ENCODE data around the gene DDRGK1.

DNA sequence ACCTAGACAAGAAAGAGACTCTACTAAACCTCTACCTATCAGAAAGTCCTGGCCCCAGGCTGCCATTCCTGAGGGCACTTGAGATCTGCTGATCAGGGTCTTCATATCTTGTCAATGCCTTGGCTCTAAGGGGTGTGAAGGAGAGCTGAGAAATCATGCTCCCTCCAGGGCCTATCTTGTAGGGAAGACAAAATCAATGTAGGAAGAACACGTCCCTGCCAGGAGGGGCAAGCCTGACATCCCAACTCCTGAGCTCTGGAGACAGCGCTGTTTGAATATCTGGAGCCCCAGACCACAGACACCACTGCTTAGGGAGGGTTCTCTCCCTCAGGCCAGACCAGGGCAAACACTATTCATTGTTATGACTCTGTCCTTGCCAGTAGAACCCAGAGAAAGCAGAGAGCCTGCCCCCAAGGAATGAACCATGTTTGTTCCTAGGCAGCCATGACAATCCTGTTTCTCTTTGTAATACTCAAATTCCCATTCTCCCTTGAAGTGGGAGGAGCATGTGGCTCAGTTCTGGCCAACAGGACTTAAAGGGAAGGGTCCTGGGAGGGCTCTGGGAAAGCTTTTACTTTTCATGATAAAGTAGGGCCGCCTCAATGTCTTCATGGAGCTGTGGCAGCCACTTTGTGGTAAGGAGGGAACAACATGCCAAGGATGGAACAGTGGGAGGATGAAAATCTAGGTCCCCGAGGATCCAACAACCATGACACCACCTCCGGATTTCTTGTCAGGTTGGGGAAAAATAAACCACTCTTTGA, 43.0 kb downstream of the DDRGK1 start:
- TF ChIP-seq RAD21 (IDR thresholded peaks at IDR 0.05; ENCODE audit: low read length) = no peak
- no peak for TF ChIP-seq POLR2A (IDR thresholded peaks at IDR 0.05; ENCODE audit: low read depth, low read length)
- no peak for TF ChIP-seq RCOR1 (IDR thresholded peaks at IDR 0.05; ENCODE audit: insufficient replicate concordance, low read length)
- TF ChIP-seq, protein P1, sequence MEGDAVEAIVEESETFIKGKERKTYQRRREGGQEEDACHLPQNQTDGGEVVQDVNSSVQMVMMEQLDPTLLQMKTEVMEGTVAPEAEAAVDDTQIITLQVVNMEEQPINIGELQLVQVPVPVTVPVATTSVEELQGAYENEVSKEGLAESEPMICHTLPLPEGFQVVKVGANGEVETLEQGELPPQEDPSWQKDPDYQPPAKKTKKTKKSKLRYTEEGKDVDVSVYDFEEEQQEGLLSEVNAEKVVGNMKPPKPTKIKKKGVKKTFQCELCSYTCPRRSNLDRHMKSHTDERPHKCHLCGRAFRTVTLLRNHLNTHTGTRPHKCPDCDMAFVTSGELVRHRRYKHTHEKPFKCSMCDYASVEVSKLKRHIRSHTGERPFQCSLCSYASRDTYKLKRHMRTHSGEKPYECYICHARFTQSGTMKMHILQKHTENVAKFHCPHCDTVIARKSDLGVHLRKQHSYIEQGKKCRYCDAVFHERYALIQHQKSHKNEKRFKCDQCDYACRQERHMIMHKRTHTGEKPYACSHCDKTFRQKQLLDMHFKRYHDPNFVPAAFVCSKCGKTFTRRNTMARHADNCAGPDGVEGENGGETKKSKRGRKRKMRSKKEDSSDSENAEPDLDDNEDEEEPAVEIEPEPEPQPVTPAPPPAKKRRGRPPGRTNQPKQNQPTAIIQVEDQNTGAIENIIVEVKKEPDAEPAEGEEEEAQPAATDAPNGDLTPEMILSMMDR (conservative IDR thresholded peaks at IDR 0.05; ENCODE audit: low read depth, low read length) = no peak
- no peak for TF ChIP-seq MXI1 (IDR thresholded peaks at IDR 0.05; ENCODE audit: borderline replicate concordance, low read depth, low read length)
- TF ChIP-seq BHLHE40 (IDR thresholded peaks at IDR 0.05; ENCODE audit: low read depth, low read length) = no peak
- no peak for TF ChIP-seq RFX5 (IDR thresholded peaks at IDR 0.05; ENCODE audit: low read depth, low read length)

Data from IMR-90 (cell line).